Upper lobe of right lung (tissue), 1 donor: Measurements from ENCODE around the gene TMEM30B. TPM values are rescaled to one million over a fixed set of nuclear protein-coding genes. Genes with fewer than 3 reads are reported as not detected.

Source experiments
- ATAC-seq: fragments of 200-7000 bp; cut with Tn5 transposase; one replicate; pipeline ENCODE4 v1.9.1; 2020; ENCODE audit warnings: mild to moderate bottlenecking, moderate library complexity
- DNase-seq: peaks from one replicate; pipeline ENCODE4 v3.0.0-alpha.2; 2020
- H3K27ac ChIP-seq: fragments of 200-600 bp; one replicate; pipeline ENCODE4 v1.8.0; 2022
- H3K27me3 ChIP-seq: fragments of 200-600 bp; one replicate; pipeline ENCODE4 v1.8.0; 2022; ENCODE audit warnings: mild to moderate bottlenecking
- H3K36me3 ChIP-seq: fragments of 200-600 bp; one replicate; pipeline ENCODE4 v1.8.0; 2022
- H3K4me1 ChIP-seq: fragments of 200-600 bp; one replicate; pipeline ENCODE4 v1.8.0; 2022
- H3K4me3 ChIP-seq: fragments of 200-600 bp; one replicate; pipeline ENCODE4 v1.8.0; 2022; ENCODE audit warnings: mild to moderate bottlenecking
- H3K9me3 ChIP-seq: fragments of 200-600 bp; one replicate; pipeline ENCODE4 v1.8.0; 2022
- intact Hi-C: fragments of 100-400 bp; cut with DNase I; formaldehyde crosslinking; loops from one replicate; pipeline ENCODE4 v1.11.0; 2022
- total RNA-seq: library from RNA; stranded (reverse); fragmentation: NEBNext Ultra II Directional; extraction: Animal tissue kit (Norgen Biotek cat#: 25700); gene quantifications from one replicate; pipeline ENCODE4 v1.2.1, GENCODE V29; 2021
- TF ChIP-seq, protein P1 (sequence below): fragments of 200-600 bp; IDR thresholded peaks from one replicate; pipeline ENCODE4 v1.8.0; 2022; ENCODE audit warnings: antibody characterized with exemption
- donor health status: DM: no; HTN: yes; CAD: no; lungs with severe emphysema.

TMEM30B gene
- total RNA-seq, 1 donor from 2014 or later = 22.5 TPM

DNA sequence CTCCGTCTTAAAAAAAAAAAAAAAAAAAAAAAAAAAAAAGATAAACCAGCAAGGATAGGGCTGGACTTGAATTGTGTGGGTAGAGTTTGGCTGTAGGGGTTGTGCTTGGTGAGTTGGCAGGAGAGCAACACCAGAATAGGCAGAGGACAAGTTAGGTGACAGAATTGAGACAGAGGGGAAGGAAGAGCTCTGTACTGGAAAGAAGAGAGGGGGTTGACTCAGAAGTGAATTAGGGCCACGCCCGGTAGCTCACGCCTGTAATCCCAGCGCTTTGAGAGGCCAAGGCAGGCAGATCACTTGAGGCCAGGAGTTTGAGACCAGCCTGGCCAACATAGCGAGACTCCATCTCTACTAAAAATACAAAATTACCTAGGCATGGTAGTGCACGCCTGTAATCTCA, 6.1 kb upstream of the TMEM30B start:
- ATAC-seq (no peak), DNase-seq (no peak)
- TF ChIP-seq, protein P1, sequence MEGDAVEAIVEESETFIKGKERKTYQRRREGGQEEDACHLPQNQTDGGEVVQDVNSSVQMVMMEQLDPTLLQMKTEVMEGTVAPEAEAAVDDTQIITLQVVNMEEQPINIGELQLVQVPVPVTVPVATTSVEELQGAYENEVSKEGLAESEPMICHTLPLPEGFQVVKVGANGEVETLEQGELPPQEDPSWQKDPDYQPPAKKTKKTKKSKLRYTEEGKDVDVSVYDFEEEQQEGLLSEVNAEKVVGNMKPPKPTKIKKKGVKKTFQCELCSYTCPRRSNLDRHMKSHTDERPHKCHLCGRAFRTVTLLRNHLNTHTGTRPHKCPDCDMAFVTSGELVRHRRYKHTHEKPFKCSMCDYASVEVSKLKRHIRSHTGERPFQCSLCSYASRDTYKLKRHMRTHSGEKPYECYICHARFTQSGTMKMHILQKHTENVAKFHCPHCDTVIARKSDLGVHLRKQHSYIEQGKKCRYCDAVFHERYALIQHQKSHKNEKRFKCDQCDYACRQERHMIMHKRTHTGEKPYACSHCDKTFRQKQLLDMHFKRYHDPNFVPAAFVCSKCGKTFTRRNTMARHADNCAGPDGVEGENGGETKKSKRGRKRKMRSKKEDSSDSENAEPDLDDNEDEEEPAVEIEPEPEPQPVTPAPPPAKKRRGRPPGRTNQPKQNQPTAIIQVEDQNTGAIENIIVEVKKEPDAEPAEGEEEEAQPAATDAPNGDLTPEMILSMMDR = no peak
- intact Hi-C loops = no loop called here
- Histone ChIP-seq H3K9me3 (no peaks in the 10 kb centered on the region), H3K4me1 (no peaks in the 10 kb centered on the region), H3K27ac (no peak overlapping the region), H3K27me3 (no peaks in the 10 kb centered on the region), H3K4me3 (no peak overlapping the region), H3K36me3 (no peaks in the 10 kb centered on the region)

DNA sequence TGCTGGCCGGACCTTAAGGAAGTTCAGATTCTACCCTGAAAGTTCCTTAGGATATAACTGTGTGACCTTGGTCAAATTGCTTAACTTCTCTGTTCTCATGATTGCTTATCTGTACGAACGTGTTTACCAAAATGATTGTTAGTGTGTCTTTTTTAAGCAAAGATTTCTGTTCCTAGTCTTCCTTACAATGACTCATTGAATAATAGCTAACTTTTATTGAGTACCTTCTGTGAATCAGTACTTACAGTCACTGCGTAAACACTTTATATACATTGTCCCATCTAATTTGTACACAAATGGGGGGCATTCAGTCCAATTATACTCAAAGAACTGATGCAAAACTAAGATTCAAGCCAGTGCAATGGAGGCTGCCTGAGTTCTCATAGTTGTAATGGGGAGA, 4.2 kb upstream of the TMEM30B start:
- TF ChIP-seq, protein P1 = no peak
- no peak overlapping the region for H3K27ac ChIP-seq
- intact Hi-C loops = no loop called here

DNA sequence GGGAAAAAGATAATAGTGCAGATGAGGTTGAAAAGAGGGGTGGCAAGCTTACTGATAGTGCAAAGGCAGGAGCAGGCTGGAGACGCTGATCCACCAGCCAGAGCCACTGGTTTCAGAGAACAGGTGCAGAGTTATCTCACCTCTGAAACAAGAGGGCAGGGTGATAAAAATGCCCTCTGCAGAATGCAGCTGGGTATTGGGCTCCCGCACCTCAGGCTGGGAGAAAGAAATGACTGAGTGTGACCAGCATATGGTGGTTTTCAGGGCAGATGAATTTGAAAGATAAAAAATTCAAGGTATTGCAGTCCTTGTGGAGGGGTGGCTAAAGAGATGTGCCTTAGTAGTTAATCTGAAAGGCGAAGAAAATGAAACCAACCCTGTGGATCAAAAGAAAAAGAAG, 2.9 kb upstream of the TMEM30B start:
- Histone ChIP-seq H3K4me3 (no peak overlapping the region), H3K27me3 (no peaks in the 10 kb centered on the region), H3K9me3 (no peaks in the 10 kb centered on the region), H3K36me3 (no peaks in the 10 kb centered on the region), H3K27ac (no peak overlapping the region), H3K4me1 (no peaks in the 10 kb centered on the region)
- ATAC-seq (no peak), DNase-seq (no peak)
- TF ChIP-seq, protein P1 = no peak
- intact Hi-C loops = no loop called here

More for the DNA sequence above, 4.2 kb upstream of the TMEM30B start:
- Histone ChIP-seq H3K4me3 (no peak overlapping the region), H3K4me1 (no peaks in the 10 kb centered on the region), H3K27me3 (no peaks in the 10 kb centered on the region), H3K36me3 (no peaks in the 10 kb centered on the region), H3K9me3 (no peaks in the 10 kb centered on the region)
- ATAC-seq = no peak
- no peak for DNase-seq

DNA sequence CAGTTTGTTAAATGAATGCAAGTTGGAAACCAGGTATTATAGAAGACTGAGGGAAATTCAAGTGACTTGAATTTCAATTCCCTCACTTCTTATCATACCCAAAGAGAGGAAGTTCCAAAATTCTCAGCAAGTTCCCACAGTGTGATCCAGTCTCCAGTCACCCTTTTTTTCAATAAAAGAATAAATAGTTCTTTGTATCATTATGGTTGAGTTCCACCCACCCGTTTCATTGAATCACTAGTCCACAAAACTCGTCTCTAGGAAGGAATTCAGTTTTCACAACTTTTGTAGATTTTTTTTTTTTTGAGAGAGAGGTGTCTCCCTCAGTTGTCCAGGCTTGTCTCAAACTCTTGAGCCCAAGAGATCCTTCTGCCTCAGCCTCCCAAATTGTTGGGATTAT, 1.6 kb upstream of the TMEM30B start:
- intact Hi-C loops = no loop called here
- Histone ChIP-seq H3K4me1 (no peaks in the 10 kb centered on the region), H3K36me3 (no peaks in the 10 kb centered on the region), H3K9me3 (no peaks in the 10 kb centered on the region), H3K27ac (no peak overlapping the region), H3K4me3 (no peak overlapping the region), H3K27me3 (no peaks in the 10 kb centered on the region)
- no peak for DNase-seq
- ATAC-seq = no peak
- TF ChIP-seq, protein P1 = no peak

DNA sequence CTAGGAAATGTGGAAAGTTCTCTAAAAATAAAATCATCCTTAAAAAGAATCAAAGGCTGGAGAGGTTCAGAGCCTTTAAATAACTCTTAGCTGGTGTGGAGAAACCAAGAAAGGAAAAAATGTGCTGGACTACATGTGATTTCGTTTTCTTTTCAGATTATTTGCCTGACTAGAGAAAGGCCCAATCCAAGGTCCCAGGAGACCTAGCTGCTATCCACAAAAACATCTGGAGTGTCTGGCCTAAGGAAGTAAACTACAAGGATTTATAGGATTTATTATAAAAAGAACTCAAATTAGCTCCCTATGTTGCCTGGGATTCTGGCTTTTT, 774 bp upstream of the TMEM30B start:
- Histone ChIP-seq H3K27ac (peak overlapping the region; percentile 97), H3K27me3 (no peaks in the 10 kb centered on the region), H3K4me3 (peak overlapping the region; percentile 66), H3K36me3 (no peaks in the 10 kb centered on the region), H3K4me1 (no peaks in the 10 kb centered on the region), H3K9me3 (no peaks in the 10 kb centered on the region)
- ATAC-seq (no peak), DNase-seq (no peak)
- TF ChIP-seq, protein P1 = no peak
- intact Hi-C loops = no loop called here

DNA sequence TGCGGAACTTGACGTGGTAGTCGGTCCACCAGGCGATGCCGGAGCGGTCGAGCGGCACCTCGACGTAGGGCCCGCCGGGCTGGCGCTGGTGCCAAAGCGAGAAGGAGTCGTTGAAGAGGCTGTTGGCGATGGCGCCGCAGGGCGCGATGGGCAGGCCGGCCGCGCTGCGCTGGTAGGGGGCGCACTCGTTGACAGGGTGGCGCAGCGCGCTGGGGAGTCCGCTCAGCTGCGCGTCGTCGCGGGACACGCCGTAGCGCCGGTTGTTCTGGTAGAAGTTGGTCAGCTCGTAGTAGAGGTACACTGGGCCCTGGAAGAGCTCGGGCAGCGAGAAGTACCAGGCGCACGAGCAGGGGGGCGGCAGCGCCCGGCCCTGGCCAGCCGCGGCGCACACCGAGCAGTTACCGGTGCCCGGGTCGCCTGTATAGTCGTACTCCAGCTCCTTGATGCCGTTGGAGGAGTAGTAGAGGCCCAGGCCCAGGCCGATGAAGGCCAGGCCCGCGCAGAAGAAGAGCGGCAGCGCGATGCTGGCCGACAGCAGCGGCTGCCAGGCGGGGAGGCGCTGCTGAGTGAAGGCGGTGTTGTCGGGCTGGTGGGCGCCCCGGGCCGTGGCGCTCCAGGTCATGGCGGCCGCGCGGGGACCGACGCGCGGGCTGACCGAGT, 482 bp downstream of the TMEM30B start:
- Histone ChIP-seq H3K36me3 (no peaks in the 10 kb centered on the region), H3K4me1 (no peaks in the 10 kb centered on the region), H3K4me3 (peak overlapping the region; percentile 66), H3K9me3 (no peaks in the 10 kb centered on the region), H3K27ac (peak overlapping the region; percentile 97), H3K27me3 (no peaks in the 10 kb centered on the region)
- intact Hi-C loops = no loop called here
- ATAC-seq (peak; percentile 83), DNase-seq (peak; percentile 89)
- TF ChIP-seq, protein P1 = peak; percentile 61
